Effector memory CD4-positive, alpha-beta T cell (primary cell): Measurements from ENCODE around the gene POLR2E.
A peak's percentile ranks its signal among the peaks of the same experiment; 100 is the strongest.

Experiments
- DNase-seq, 3 donors: peaks; one replicate each; pipeline ENCODE4 v3.0.0-alpha.2; 2020
- H3K27ac ChIP-seq: 2 replicates; pipeline ENCODE4 v1.7.0; 2013; ENCODE audit warnings: mild to moderate bottlenecking, low read length, moderate library complexity; ENCODE audit not compliant: insufficient read depth, poor library complexity, severe bottlenecking
- H3K27me3 ChIP-seq: replicated peaks from 2 replicates; pipeline ENCODE4 v1.7.0; 2013; ENCODE audit warnings: mild to moderate bottlenecking, low read length; ENCODE audit not compliant: insufficient read depth, control insufficient read depth, poor library complexity, severe bottlenecking
- H3K36me3 ChIP-seq: 2 replicates; pipeline ENCODE4 v1.7.0; 2013; ENCODE audit warnings: mild to moderate bottlenecking, low read length, moderate library complexity; ENCODE audit not compliant: control insufficient read depth, insufficient read depth
- H3K4me1 ChIP-seq: 2 replicates; pipeline ENCODE4 v1.7.0; 2013; ENCODE audit warnings: low read length, mild to moderate bottlenecking; ENCODE audit not compliant: control insufficient read depth, insufficient read depth, poor library complexity, severe bottlenecking
- H3K4me3 ChIP-seq: 2 replicates; pipeline ENCODE4 v1.7.0; 2013; ENCODE audit warnings: low read length, low read depth, mild to moderate bottlenecking; ENCODE audit not compliant: insufficient read depth, poor library complexity, severe bottlenecking
- H3K9me3 ChIP-seq: 2 replicates; pipeline ENCODE4 v1.7.0; 2013; ENCODE audit warnings: mild to moderate bottlenecking, low read length, moderate library complexity; ENCODE audit not compliant: control insufficient read depth

Gene POLR2E

DNA sequence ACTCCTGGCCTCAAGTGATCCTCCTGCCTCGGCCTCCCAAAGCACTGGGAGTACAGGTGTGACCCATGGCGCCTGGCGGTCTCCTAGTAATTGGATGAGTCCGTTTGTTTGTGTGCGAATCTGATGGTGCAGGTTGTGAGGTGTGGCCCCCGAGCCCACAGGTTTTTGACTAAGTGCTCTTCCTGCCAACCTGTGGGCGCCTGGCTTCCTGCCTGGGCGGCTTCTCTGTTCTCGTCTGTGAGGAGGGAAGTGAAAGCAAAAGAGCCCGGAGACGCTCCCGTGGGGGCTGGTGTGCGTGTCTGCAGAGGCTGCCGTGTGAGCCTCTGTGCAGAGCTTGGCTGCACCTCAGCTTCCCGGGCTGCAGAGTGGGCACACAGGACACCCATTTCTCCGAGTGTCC is 18.2 kb downstream of the POLR2E start:
- Histone ChIP-seq H3K4me3 (peak overlapping the region; percentile 68), H3K36me3 (peaks cover 71% of the 10 kb centered on the region), H3K9me3 (no peaks in the 10 kb centered on the region), H3K27ac (peak overlapping the region; percentile 92), H3K4me1 (peaks cover 81% of the 10 kb centered on the region), H3K27me3 (no peaks in the 10 kb centered on the region)
- peak; percentile 89 to 92 (median 90) for DNase-seq

DNA sequence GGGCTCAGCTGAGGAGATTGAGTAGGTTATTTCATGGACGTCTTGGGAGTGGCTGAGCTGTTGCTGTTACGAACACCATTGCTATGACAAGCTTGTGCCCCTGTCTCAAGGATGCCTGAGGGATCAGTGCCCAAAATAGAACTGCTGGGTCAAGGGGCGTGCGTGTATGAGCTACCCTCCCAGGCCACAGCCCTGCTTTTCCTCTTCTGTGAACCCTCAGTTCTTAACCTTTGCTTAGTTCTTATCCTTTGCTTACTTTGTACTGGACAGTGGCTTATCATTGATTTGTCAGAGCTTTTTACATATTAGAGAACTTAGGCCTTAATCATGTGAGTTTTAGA is 19.2 kb downstream of the POLR2E start:
- Histone ChIP-seq H3K36me3 (peaks cover 67% of the 10 kb centered on the region), H3K27ac (peak overlapping the region; percentile 92), H3K4me1 (peaks cover 78% of the 10 kb centered on the region), H3K9me3 (no peaks in the 10 kb centered on the region), H3K4me3 (no peak overlapping the region), H3K27me3 (no peaks in the 10 kb centered on the region)
- no peak for DNase-seq

DNA sequence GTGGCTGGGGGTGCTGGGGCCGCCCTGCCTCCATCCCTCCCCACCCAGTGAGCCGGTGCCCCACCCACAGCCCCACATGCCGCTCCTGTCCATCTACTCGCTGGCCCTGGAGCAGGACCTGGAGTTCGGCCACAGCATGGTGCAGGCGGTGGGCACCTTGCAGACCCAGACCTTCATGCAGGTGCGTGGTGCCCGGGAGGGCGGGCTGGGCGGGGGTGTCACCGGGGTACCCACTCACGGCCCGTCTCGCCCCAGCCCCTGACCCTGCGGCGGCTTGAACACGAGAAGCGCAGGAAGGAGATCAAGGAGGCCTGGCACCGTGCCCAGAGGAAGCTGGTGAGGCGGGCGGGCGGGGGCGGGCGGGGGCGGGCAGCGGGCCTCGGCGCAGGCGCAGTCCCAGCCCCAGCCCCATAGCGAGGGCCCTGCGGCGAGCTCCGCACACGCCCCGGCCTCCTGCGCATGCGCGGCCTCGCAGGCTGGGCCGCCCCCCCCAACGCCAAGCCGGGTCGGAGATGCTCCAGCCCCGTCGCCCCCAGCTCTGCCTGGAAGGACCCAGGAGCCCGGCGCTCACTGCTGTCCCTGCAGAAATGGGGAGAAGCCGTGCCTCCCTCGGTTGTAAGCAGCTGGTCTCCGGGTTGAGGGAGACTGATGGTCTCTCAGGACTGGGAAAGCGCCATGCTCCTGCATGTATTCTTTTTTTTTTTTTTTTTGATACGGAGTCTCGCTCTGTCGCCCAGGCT is 20.5 kb downstream of the POLR2E start:
- peaks cover 60% of the 10 kb centered on the region for H3K36me3 ChIP-seq
- H3K27ac ChIP-seq, result peak overlapping the region; percentile 92
- DNase-seq, result peak; percentile 90 to 95 (median 93)
- H3K4me1 ChIP-seq, result peaks cover 78% of the 10 kb centered on the region
- no peaks in the 10 kb centered on the region for H3K9me3 ChIP-seq
- no peaks in the 10 kb centered on the region for H3K27me3 ChIP-seq
- peak overlapping the region; percentile 22 for H3K4me3 ChIP-seq

DNA sequence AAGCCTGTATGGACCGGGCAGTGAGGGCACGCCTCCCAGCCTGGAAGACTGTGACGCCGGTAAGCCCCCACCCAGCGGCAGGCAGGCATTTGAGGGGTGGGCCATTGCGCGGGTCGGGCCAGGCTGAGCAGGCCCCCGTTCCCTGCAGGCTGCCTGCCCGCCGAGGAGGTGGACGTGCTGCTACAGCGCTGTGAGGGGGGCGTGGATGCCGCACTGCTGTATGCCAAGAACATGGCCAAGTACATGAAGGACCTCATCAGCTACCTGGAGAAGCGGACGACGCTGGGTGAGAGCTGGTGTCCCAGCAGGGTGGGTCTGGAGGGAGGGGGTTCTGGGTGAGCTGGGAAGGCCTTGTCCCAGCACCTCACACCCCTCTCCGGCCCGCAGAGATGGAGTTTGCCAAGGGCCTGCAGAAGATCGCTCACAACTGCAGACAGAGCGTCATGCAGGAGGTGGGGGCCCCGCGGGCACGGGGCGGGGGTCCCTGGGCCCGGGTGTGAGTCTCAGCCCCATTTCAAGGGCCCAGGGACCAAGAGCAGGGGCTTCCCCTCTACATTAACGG is 21.1 kb downstream of the POLR2E start:
- H3K27me3 ChIP-seq, result no peaks in the 10 kb centered on the region
- H3K9me3 ChIP-seq, result no peaks in the 10 kb centered on the region
- peak overlapping the region; percentile 52 for H3K27ac ChIP-seq
- no peak for DNase-seq
- peak overlapping the region; percentile 11 for H3K4me3 ChIP-seq
- peaks cover 53% of the 10 kb centered on the region for H3K36me3 ChIP-seq
- H3K4me1 ChIP-seq, result peaks cover 80% of the 10 kb centered on the region

DNA sequence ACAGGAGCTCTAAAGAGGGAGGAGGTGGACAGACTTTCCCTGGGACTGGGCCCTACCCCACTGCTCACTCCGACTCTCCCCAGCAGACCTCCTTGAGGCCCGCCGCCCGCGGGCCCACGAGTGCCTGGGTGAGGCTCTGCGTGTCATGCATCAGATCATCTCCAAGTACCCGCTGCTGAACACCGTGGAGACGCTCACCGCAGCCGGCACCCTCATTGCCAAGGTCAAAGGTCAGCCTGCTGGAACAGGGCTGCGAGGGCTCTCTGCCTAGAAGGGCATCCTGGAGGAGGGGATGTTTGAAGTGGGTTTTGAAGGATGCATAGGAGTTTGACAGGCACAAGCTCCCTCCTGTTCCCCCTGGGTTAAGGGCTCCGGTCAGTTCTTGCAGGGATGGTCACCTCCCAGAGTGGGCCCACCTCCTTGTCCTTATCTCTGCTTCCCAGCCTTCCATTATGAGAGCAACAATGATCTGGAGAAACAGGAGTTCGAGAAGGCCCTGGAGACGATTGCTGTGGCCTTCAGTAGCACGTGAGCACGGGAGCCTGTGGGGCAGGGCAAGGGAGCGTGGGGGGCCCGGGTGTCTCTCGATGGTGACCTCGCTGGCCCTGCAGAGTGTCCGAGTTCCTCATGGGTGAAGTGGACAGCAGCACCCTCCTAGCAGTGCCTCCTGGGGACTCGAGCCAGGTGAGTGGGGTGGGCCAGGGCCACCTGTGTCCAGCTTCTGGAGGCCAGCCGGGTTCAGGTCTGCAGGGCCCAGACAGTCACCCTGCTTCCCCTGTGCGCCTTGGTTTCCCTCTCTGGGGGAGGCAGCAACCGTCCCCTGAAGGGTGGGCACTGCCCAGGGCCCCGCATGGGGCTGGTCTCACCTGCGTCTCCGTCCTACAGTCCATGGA is 21.9 kb downstream of the POLR2E start:
- DNase-seq, result no peak
- peak overlapping the region; percentile 52 for H3K27ac ChIP-seq
- no peaks in the 10 kb centered on the region for H3K27me3 ChIP-seq
- no peaks in the 10 kb centered on the region for H3K9me3 ChIP-seq
- H3K4me1 ChIP-seq, result peaks cover 84% of the 10 kb centered on the region
- H3K4me3 ChIP-seq, result no peak overlapping the region
- H3K36me3 ChIP-seq, result peaks cover 53% of the 10 kb centered on the region

DNA sequence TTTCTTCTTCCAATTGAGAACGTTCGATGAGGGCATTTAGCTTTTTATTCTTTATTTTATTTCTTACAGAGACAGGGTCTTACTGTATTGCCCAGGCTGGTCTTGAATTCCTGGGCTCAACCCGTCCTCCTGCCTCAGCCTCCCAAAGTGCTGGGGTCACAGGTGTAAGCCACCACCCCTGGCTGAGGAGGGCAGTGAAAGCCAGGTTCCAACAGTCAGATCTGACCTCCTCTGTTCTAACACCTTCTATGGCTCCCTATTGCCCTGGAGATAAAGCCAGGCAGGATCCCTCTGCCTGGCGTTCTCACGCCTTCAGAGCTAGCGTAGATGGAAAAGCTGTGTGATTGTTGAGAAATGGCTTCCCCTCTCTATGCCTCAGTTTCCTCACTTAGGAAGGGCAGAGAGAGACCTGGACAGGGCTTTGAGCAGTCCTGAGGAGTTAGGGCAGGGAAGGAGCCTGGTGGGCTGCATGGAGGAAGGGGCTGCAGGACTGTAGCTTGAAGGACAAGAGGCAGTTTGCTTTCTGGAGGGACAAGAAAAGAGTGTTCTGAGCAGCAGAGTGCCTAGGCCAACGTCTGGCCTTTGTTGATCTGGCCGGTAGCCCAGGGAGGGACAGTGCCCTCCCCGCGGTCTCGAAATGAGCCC is 22.7 kb downstream of the POLR2E start:
- DNase-seq, result no peak
- peaks cover 51% of the 10 kb centered on the region for H3K36me3 ChIP-seq
- peak overlapping the region; percentile 50 for H3K27ac ChIP-seq
- H3K27me3 ChIP-seq, result no peaks in the 10 kb centered on the region
- H3K4me3 ChIP-seq, result no peak overlapping the region
- peaks cover 88% of the 10 kb centered on the region for H3K4me1 ChIP-seq
- H3K9me3 ChIP-seq, result no peaks in the 10 kb centered on the region

DNA sequence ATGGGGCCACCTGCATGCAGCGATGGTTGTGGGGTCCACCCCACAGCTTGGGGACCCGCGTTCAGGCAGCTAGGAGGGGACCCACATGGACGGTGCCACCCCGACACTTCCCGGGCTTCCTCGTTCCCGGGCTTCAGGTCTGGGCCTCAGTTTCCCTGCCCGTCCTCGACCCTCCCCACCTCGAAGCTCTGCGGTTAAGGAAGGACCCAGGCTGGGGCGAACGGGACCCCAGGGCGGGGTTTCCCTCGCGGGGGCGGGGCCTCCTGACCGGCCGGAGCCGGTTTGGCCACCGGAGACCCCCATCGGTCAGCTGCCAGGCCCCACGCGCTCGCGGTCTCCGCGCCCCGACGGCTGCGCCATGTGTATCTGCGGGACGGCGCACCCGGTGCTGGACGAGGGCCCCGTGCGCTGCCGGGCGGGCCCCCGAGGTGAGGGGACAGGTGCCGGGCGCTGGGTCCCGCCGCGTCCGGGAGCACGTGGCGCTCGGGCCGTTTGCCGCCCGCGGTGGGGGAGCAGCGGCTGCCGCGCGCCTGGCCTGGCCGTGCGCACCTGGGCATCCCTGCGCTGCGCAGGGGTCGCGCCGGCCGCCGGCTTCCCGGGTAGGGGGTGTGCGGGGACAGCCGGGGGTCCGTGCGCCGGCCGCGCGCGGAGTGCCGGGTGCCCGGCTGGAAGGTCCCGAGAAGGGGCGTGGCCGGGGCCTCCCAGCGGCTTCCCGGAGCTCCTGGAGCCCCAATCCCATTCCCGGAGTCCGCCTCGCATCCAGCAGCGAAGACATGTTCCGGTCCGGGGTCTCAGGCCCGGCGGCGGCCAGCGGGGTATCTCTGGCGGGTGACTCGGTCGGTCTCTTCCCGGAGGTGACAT is 24.0 kb downstream of the POLR2E start:
- H3K9me3 ChIP-seq, result no peaks in the 10 kb centered on the region
- H3K27me3 ChIP-seq, result no peaks in the 10 kb centered on the region
- no peak for DNase-seq
- no peak overlapping the region for H3K4me3 ChIP-seq
- peaks cover 49% of the 10 kb centered on the region for H3K36me3 ChIP-seq
- H3K27ac ChIP-seq, result peak overlapping the region; percentile 41
- peaks cover 83% of the 10 kb centered on the region for H3K4me1 ChIP-seq

DNA sequence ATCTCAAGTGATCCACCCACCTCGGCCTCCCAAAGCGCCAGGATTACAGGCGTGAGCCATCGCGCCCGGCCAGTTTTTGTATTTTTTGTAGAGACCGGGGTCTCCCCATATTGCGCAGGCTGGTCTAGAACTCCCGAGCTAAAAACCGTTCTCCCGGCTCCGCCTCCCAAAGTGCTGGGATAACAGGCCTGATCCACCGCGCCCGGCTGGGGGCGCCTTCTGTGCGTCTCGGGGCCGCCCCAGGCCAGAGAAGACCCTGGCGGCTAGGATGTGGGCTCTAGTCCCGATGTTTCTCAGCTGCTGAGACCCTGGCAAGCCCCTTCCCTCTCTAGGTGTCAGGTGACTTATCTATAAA is 24.6 kb downstream of the POLR2E start:
- H3K4me3 ChIP-seq, result no peak overlapping the region
- no peaks in the 10 kb centered on the region for H3K9me3 ChIP-seq
- H3K36me3 ChIP-seq, result peaks cover 43% of the 10 kb centered on the region
- DNase-seq, result no peak
- H3K27ac ChIP-seq, result peak overlapping the region; percentile 16
- peaks cover 83% of the 10 kb centered on the region for H3K4me1 ChIP-seq
- H3K27me3 ChIP-seq, result no peaks in the 10 kb centered on the region

DNA sequence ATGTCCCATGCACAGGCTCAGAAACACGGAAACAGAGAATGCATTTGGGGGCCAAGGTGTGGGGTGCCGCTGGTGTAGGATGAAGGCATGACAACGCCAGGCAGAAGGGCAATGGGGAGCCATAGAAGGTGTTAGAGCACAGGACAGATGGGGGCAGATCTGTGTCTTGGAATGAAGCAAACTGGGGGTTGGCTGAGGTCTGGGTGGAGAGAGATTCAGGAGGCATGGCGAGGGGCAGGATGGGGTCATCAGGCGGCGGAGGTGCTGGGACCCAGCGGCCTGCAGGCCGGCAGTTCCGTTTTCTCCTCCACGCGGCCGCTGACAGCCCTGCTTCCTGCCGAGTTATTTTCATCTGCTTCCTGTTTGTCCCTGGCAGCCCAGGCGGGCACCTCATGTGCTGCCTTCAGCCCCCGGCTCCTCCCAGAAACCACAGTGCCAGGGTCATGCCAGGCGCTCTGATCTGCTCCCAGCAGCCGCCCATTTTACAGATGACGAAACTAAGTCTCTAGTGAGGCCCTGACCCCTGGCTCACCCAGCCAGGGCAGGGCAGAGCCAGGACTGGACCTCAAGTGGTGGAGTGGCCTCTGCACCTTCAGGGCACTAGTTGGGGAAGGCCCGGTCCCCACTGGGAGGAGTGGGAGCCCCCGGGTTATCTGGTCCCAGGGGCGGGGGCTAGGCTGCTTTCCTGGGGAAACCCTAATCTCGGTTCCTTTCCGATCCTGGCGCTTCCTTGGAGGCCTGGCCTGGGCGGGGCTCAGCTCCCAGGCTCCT is 26.0 kb downstream of the POLR2E start:
- DNase-seq, result peak; percentile 62 to 73 (median 69)
- peak overlapping the region; percentile 98 for H3K27ac ChIP-seq
- H3K4me1 ChIP-seq, result peaks cover 84% of the 10 kb centered on the region

More for the DNA sequence above, 26.0 kb downstream of the POLR2E start:
- Histone ChIP-seq H3K9me3 (no peaks in the 10 kb centered on the region), H3K4me3 (peak overlapping the region; percentile 94), H3K27me3 (no peaks in the 10 kb centered on the region), H3K36me3 (peaks cover 32% of the 10 kb centered on the region)
